ENCODE results near the gene NFE2L2.
"Not testable (repeated sequence)": the region's sequence is repeated elsewhere in the genome, so short reads cannot be mapped to it uniquely, and the experiment has no call there.

Gene NFE2L2

GRCh38 chr2:177188482-177189469 is 75.8 kb downstream of the NFE2L2 start:
- DNase-seq: no peak

- no peak for DNase-seq
These were observed 76.8 kb downstream of the NFE2L2 start for GRCh38 chr2:177187631-177188312.

GRCh38 chr2:177186038-177186437 is 78.5 kb downstream of the NFE2L2 start:
- DNase-seq: not testable (repeated sequence)

GRCh38 chr2:177184606-177185005 is 79.9 kb downstream of the NFE2L2 start:
- no peak for DNase-seq

- DNase-seq: no peak
These were observed 80.7 kb downstream of the NFE2L2 start for GRCh38 chr2:177183860-177184259.

All from RPMI8226 (cell line).